PFSK-1 (cell line): ENCODE results near the gene NR4A3.

Experiments used
- FOXP2 ChIP-seq: optimal IDR thresholded peaks from 2 replicates; pipeline ENCODE3; 2011; ENCODE audit warnings: borderline replicate concordance, control low read depth, inconsistent platforms; ENCODE audit not compliant: insufficient read depth; ENCODE audit errors: extremely low read length, extremely low read depth
- REST ChIP-seq, 2 experiments: IDR thresholded peaks; 2 replicates each; pipeline versions ENCODE4 v1.6.1 to v1.8.0; 2011 to 2012; ENCODE audit warnings: low read depth in 2 of 2, low read length in 2 of 2, control low read depth in 1 of 2, inconsistent platforms in 1 of 2, mild to moderate bottlenecking in 1 of 2, moderate library complexity in 1 of 2; ENCODE audit not compliant: insufficient read depth in 1 of 2

- TF ChIP-seq FOXP2: no peak
- TF ChIP-seq REST (IDR thresholded peaks at IDR 0.05; ENCODE audit: insufficient read depth in 1 of 2, low read depth in 2 of 2, low read length in 2 of 2): no peak
These were observed 73.1 kb downstream of the NR4A3 start for GRCh38 chr9:99894826-99895225.
